HEK293 (cell line): Measurements from ENCODE around the gene PLPP1.

Experiments used
- CTCF ChIA-PET: fragments of 350-600 bp; formaldehyde crosslinking; extraction: SDS; loops from one replicate; lab custom pipeline; 2021; ENCODE audit warnings: antibody characterized with exemption; lab: Yijun Ruan, JAX
- POLR2A ChIA-PET: fragments of 300-600 bp; formaldehyde crosslinking; extraction: SDS; loops from one replicate; lab custom pipeline; 2020; ENCODE audit warnings: antibody characterized with exemption, inconsistent platforms; lab: Yijun Ruan, JAX
- H3K27ac ChIP-seq: fragments of 200-500 bp; sonication (Bioruptor generic); 2 replicates; pipeline ENCODE4 v1.5.1; 2014; ENCODE audit warnings: low read depth, low read length, control low read depth, inconsistent platforms; ENCODE audit errors: extremely low read depth
- H3K36me3 ChIP-seq, 2 experiments: fragments of 200-500 bp in 1 of 2; sonication (Bioruptor generic) in 1 of 2; 1 replicate in 1 of 2; 2 replicates in 1 of 2; pipeline ENCODE4 v1.5.1; 2014 to 2017; ENCODE audit warnings: inconsistent platforms in 2 of 2, low read length in 2 of 2; ENCODE audit not compliant: control insufficient read depth in 2 of 2, insufficient read depth in 1 of 2
- H3K4me1 ChIP-seq: fragments of 200-500 bp; sonication (Bioruptor generic); 2 replicates; pipeline ENCODE4 v1.5.1; 2014; ENCODE audit warnings: mild to moderate bottlenecking, low read length, inconsistent platforms; ENCODE audit not compliant: control insufficient read depth, insufficient read depth
- H3K4me3 ChIP-seq: 2 replicates; pipeline ENCODE4 v1.5.1; 2011; ENCODE audit warnings: low read depth, mild to moderate bottlenecking, control low read depth, low read length, moderate library complexity
- H3K9me3 ChIP-seq: fragments of 200-500 bp; sonication (Bioruptor generic); 2 replicates; pipeline ENCODE4 v1.5.1; 2014; ENCODE audit warnings: low read depth, low read length, inconsistent platforms; ENCODE audit not compliant: control insufficient read depth, insufficient read depth
- SP2 ChIP-seq: fragments of 450-650 bp; formaldehyde crosslinking; IDR thresholded peaks from 2 replicates; pipeline ENCODE4 v1.5.1; 2016; ENCODE audit warnings: missing biosample characterization, missing genetic modification characterization
- ZBTB1 ChIP-seq: fragments of 450-650 bp; formaldehyde crosslinking; IDR thresholded peaks from 2 replicates; pipeline ENCODE4 v1.5.1; 2016; ENCODE audit warnings: missing biosample characterization, missing genetic modification characterization
- ZBTB20 ChIP-seq: fragments of 450-650 bp; formaldehyde crosslinking; IDR thresholded peaks from 2 replicates; pipeline ENCODE4 v1.5.1; 2016; ENCODE audit warnings: missing biosample characterization, missing genetic modification characterization
- ZFP3 ChIP-seq: fragments of 450-650 bp; formaldehyde crosslinking; IDR thresholded peaks from 2 replicates; pipeline ENCODE4 v1.5.1; 2016; ENCODE audit warnings: low read depth, missing biosample characterization, missing genetic modification characterization
- ZFP37 ChIP-seq: fragments of 450-650 bp; formaldehyde crosslinking; IDR thresholded peaks from 2 replicates; pipeline ENCODE4 v1.5.1; 2016; ENCODE audit warnings: missing biosample characterization, missing genetic modification characterization
- ZFP41 ChIP-seq: fragments of 450-650 bp; formaldehyde crosslinking; IDR thresholded peaks from 2 replicates; pipeline ENCODE4 v1.5.1; 2016; ENCODE audit warnings: missing biosample characterization, missing genetic modification characterization, borderline replicate concordance
- ZNF155 ChIP-seq: fragments of 450-650 bp; formaldehyde crosslinking; IDR thresholded peaks from 2 replicates; pipeline ENCODE4 v1.5.1; 2016; ENCODE audit warnings: missing biosample characterization, missing genetic modification characterization
- ZNF2 ChIP-seq: fragments of 450-650 bp; formaldehyde crosslinking; IDR thresholded peaks from 2 replicates; pipeline ENCODE4 v1.5.1; 2016; ENCODE audit warnings: missing biosample characterization, missing genetic modification characterization
- ZNF202 ChIP-seq: fragments of 450-650 bp; formaldehyde crosslinking; IDR thresholded peaks from 2 replicates; pipeline ENCODE4 v1.5.1; 2016; ENCODE audit warnings: missing biosample characterization, missing genetic modification characterization, borderline replicate concordance
- ZNF26 ChIP-seq: fragments of 450-650 bp; formaldehyde crosslinking; IDR thresholded peaks from 2 replicates; pipeline ENCODE4 v1.5.1; 2016; ENCODE audit warnings: missing biosample characterization, missing genetic modification characterization
- ZNF354C ChIP-seq: fragments of 450-650 bp; formaldehyde crosslinking; IDR thresholded peaks from 2 replicates; pipeline ENCODE4 v1.5.1; 2016; ENCODE audit warnings: missing biosample characterization, missing genetic modification characterization, low read depth, borderline replicate concordance
- ZNF366 ChIP-seq: fragments of 450-650 bp; formaldehyde crosslinking; conservative IDR thresholded peaks from 2 replicates; pipeline ENCODE4 v1.5.1; 2016; ENCODE audit warnings: missing biosample characterization, missing genetic modification characterization
- ZNF473 ChIP-seq: fragments of 450-650 bp; formaldehyde crosslinking; IDR thresholded peaks from 2 replicates; pipeline ENCODE4 v1.5.1; 2017; ENCODE audit warnings: missing biosample characterization, missing genetic modification characterization
- ZNF529 ChIP-seq: fragments of 450-650 bp; formaldehyde crosslinking; IDR thresholded peaks from 2 replicates; pipeline ENCODE4 v1.5.1; 2017; ENCODE audit warnings: missing genetic modification characterization, missing biosample characterization; ENCODE audit not compliant: insufficient replicate concordance
- ZNF610 ChIP-seq: fragments of 450-650 bp; formaldehyde crosslinking; IDR thresholded peaks from 2 replicates; pipeline ENCODE4 v1.5.1; 2016; ENCODE audit warnings: missing biosample characterization, missing genetic modification characterization, borderline replicate concordance
- ZNF621 ChIP-seq: fragments of 450-650 bp; formaldehyde crosslinking; IDR thresholded peaks from 2 replicates; pipeline ENCODE4 v1.5.1; 2017; ENCODE audit warnings: missing biosample characterization, missing genetic modification characterization
- ZNF670 ChIP-seq: fragments of 450-650 bp; formaldehyde crosslinking; IDR thresholded peaks from 2 replicates; pipeline ENCODE4 v1.5.1; 2016; ENCODE audit warnings: missing biosample characterization, missing genetic modification characterization, low read depth
- ZNF692 ChIP-seq: fragments of 450-650 bp; formaldehyde crosslinking; IDR thresholded peaks from 2 replicates; pipeline ENCODE4 v1.5.1; 2016; ENCODE audit warnings: missing biosample characterization, missing genetic modification characterization
- ZNF768 ChIP-seq: fragments of 450-650 bp; formaldehyde crosslinking; IDR thresholded peaks from 2 replicates; pipeline ENCODE4 v1.5.1; 2018; ENCODE audit warnings: missing biosample characterization, mild to moderate bottlenecking, missing genetic modification characterization
- ZNF837 ChIP-seq: fragments of 450-650 bp; formaldehyde crosslinking; IDR thresholded peaks from 2 replicates; pipeline ENCODE4 v1.5.1; 2016; ENCODE audit warnings: missing biosample characterization, missing genetic modification characterization
- ZSCAN16 ChIP-seq: fragments of 450-650 bp; formaldehyde crosslinking; IDR thresholded peaks from 2 replicates; pipeline ENCODE4 v1.5.1; 2016; ENCODE audit warnings: missing biosample characterization, missing genetic modification characterization
- ZSCAN5A ChIP-seq: fragments of 450-650 bp; formaldehyde crosslinking; IDR thresholded peaks from 2 replicates; pipeline ENCODE4 v1.5.1; 2016; ENCODE audit warnings: missing biosample characterization, missing genetic modification characterization
- TF ChIP-seq, protein P1 (sequence below): fragments of 450-650 bp; formaldehyde crosslinking; IDR thresholded peaks from 2 replicates; pipeline ENCODE4 v1.5.1; 2017; ENCODE audit warnings: missing biosample characterization, mild to moderate bottlenecking, missing genetic modification characterization, moderate library complexity

Gene PLPP1

GRCh38 chr5:55485073-55485472 is 49.7 kb downstream of the PLPP1 start:
- Histone ChIP-seq H3K4me1 (peaks cover 3% of the 10 kb centered on the region; the same call in 1 of the 2 replicates), H3K36me3 (no peaks in the 10 kb centered on the region; a peak in 1 of 3 replicates), H3K27ac (no peak overlapping the region), H3K9me3 (no peaks in the 10 kb centered on the region), H3K4me3 (no peak overlapping the region)
- CTCF ChIA-PET: interaction anchor here (0.5 to 0.9 kb wide), 3 partner anchors 25 to 285 kb away, joined by 3 to 5 read pairs (median 3); no protein-coding TSS in a partner anchor
- POLR2A ChIA-PET: no interaction called here
- TF ChIP-seq ZFP41 (tag by site-specific recombination): no peak
- no peak for TF ChIP-seq ZSCAN16 (tag by site-specific recombination)
- no peak for TF ChIP-seq ZNF529 (tag by site-specific recombination)
- no peak for TF ChIP-seq ZBTB1 (tag by site-specific recombination)
- TF ChIP-seq, protein P1, sequence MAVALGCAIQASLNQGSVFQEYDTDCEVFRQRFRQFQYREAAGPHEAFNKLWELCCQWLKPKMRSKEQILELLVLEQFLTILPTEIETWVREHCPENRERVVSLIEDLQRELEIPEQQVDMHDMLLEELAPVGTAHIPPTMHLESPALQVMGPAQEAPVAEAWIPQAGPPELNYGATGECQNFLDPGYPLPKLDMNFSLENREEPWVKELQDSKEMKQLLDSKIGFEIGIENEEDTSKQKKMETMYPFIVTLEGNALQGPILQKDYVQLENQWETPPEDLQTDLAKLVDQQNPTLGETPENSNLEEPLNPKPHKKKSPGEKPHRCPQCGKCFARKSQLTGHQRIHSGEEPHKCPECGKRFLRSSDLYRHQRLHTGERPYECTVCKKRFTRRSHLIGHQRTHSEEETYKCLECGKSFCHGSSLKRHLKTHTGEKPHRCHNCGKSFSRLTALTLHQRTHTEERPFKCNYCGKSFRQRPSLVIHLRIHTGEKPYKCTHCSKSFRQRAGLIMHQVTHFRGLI (tag by site-specific recombination): no peak
- TF ChIP-seq ZNF354C (tag by site-specific recombination): no peak
- no peak for TF ChIP-seq SP2 (tag by site-specific recombination)
- no peak for TF ChIP-seq ZNF366 (tag by site-specific recombination)
- no peak for TF ChIP-seq ZNF768
- no peak for TF ChIP-seq ZNF473 (tag by site-specific recombination)
- TF ChIP-seq ZNF670 (tag by site-specific recombination): no peak
- no peak for TF ChIP-seq ZNF837 (tag by site-specific recombination)
- no peak for TF ChIP-seq ZNF2
- TF ChIP-seq ZSCAN5A (tag by site-specific recombination): no peak
- TF ChIP-seq ZNF610 (tag by site-specific recombination): no peak
- no peak for TF ChIP-seq ZFP3
- no peak for TF ChIP-seq ZNF26
- no peak for TF ChIP-seq ZBTB20 (tag by site-specific recombination)
- no peak for TF ChIP-seq ZNF155

- TF ChIP-seq ZFP37 (tag by site-specific recombination) (no peak), ZNF621 (tag by site-specific recombination) (no peak), ZNF670 (tag by site-specific recombination) (no peak), ZNF202 (tag by site-specific recombination) (no peak), ZNF692 (tag by site-specific recombination) (no peak)
- Histone ChIP-seq H3K27ac (no peak overlapping the region), H3K9me3 (no peaks in the 10 kb centered on the region), H3K4me1 (peaks cover 1% of the 10 kb centered on the region; the same call in 1 of the 2 replicates), H3K4me3 (no peak overlapping the region), H3K36me3 (no peaks in the 10 kb centered on the region; a peak in 1 of 3 replicates)
- POLR2A ChIA-PET: no interaction called here
- CTCF ChIA-PET: interaction anchor here (0.6 kb wide), 1 partner anchor 101 kb away, joined by 5 read pairs; no protein-coding TSS in a partner anchor
Measured at GRCh38 chr5:55484531-55484930, 50.2 kb downstream of the PLPP1 start.
